Measurements from ENCODE around the gene FAM98B.

DNA sequence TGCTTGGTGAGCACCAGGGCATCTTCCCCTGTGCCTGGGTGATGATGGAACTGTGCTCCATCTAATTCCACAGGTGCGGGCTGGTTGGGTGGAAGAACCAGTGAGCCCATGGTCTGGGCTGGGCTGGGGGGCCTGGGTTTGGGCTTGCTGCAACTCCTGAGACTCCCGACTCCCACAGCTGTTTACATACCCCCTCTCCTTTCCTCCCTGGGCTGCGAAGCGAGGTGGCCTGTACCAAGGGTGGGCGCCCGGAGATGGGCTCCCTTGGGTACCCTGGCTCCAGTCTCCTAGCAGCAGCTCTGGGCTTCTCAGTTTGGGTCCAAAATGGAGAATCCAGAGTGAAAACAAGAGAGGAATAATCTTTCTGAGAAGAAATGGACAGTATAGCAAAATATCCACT is 5.6 kb downstream of the FAM98B start:
- TF ChIP-seq, protein P1, sequence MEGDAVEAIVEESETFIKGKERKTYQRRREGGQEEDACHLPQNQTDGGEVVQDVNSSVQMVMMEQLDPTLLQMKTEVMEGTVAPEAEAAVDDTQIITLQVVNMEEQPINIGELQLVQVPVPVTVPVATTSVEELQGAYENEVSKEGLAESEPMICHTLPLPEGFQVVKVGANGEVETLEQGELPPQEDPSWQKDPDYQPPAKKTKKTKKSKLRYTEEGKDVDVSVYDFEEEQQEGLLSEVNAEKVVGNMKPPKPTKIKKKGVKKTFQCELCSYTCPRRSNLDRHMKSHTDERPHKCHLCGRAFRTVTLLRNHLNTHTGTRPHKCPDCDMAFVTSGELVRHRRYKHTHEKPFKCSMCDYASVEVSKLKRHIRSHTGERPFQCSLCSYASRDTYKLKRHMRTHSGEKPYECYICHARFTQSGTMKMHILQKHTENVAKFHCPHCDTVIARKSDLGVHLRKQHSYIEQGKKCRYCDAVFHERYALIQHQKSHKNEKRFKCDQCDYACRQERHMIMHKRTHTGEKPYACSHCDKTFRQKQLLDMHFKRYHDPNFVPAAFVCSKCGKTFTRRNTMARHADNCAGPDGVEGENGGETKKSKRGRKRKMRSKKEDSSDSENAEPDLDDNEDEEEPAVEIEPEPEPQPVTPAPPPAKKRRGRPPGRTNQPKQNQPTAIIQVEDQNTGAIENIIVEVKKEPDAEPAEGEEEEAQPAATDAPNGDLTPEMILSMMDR (IDR thresholded peaks at IDR 0.05; ENCODE audit: poor library complexity) = no peak
- no peak for TF ChIP-seq EZH2phosphoT487 (IDR thresholded peaks at IDR 0.05; ENCODE audit: low read depth, severe bottlenecking, unreplicated experiment)
